Neural progenitor cell (in vitro differentiated cells): ENCODE results near the gene PPP1R13L. TPM values are rescaled to one million over a fixed set of nuclear protein-coding genes. Genes with fewer than 3 reads are reported as not detected.

Experiments used
- DNase-seq: peaks from one replicate; pipeline ENCODE4 v3.0.0-alpha.2; 2016; ENCODE audit warnings: low spot score
- H2AFZ ChIP-seq: fragments of 200-600 bp; sonication (generic); replicated peaks from 2 replicates; pipeline ENCODE4 v1.6.1; 2016; ENCODE audit warnings: antibody characterized with exemption
- H3F3A ChIP-seq: fragments of 200-600 bp; sonication (generic); 2 replicates; pipeline ENCODE4 v1.6.1; 2016; ENCODE audit warnings: antibody characterized with exemption, low read depth
- H3K27ac ChIP-seq: fragments of 200-600 bp; sonication (generic); 2 replicates; pipeline ENCODE4 v1.5.1; 2016; ENCODE audit warnings: mild to moderate bottlenecking
- H3K27me3 ChIP-seq: fragments of 200-600 bp; sonication (generic); 2 replicates; pipeline ENCODE4 v1.6.1; 2016; ENCODE audit warnings: mild to moderate bottlenecking, moderate library complexity
- H3K36me3 ChIP-seq: fragments of 200-600 bp; sonication (generic); 2 replicates; pipeline ENCODE4 v1.5.1; 2016
- H3K4me1 ChIP-seq: fragments of 200-600 bp; sonication (generic); 2 replicates; pipeline ENCODE4 v1.6.1; 2016; ENCODE audit warnings: mixed run types
- H3K4me2 ChIP-seq: fragments of 200-600 bp; sonication (generic); 2 replicates; pipeline ENCODE4 v1.6.1; 2016
- H3K4me3 ChIP-seq: fragments of 200-600 bp; sonication (generic); 2 replicates; pipeline ENCODE4 v1.5.1; 2016
- H3K79me2 ChIP-seq: fragments of 200-600 bp; sonication (generic); 2 replicates; pipeline ENCODE4 v1.6.1; 2016; ENCODE audit warnings: low read depth
- H3K9ac ChIP-seq: fragments of 200-600 bp; sonication (generic); 2 replicates; pipeline ENCODE4 v1.6.1; 2016
- H3K9me3 ChIP-seq: fragments of 200-600 bp; sonication (generic); 2 replicates; pipeline ENCODE4 v1.5.1; 2016; ENCODE audit warnings: low read depth
- H4K20me1 ChIP-seq: fragments of 200-600 bp; sonication (generic); 2 replicates; pipeline ENCODE4 v1.6.1; 2016; ENCODE audit warnings: low read depth
- H3K27ac Mint-ChIP-seq: 3 replicates; pipeline ENCODE4 v1.8.0; 2021; ENCODE audit warnings: mixed read lengths
- H3K27me3 Mint-ChIP-seq: 2 replicates; pipeline ENCODE4 v1.8.0; 2022; ENCODE audit warnings: low read depth, mild to moderate bottlenecking, inconsistent platforms, moderate library complexity, mixed read lengths; ENCODE audit not compliant: insufficient read depth
- H3K36me3 Mint-ChIP-seq: 3 replicates; pipeline ENCODE4 v1.8.0; 2021; ENCODE audit warnings: mixed read lengths
- H3K4me1 Mint-ChIP-seq: 3 replicates; pipeline ENCODE4 v1.8.0; 2021; ENCODE audit warnings: mixed read lengths
- H3K4me3 Mint-ChIP-seq: 3 replicates; pipeline ENCODE4 v1.8.0; 2021; ENCODE audit warnings: mild to moderate bottlenecking, moderate library complexity, mixed read lengths
- H3K9me3 Mint-ChIP-seq: 3 replicates; pipeline ENCODE4 v1.8.0; 2020; ENCODE audit warnings: mixed read lengths
- EZH2 ChIP-seq: fragments of 200-600 bp; sonication (generic); IDR thresholded peaks from 2 replicates; pipeline ENCODE4 v1.6.1; 2017; ENCODE audit warnings: antibody characterized with exemption, mild to moderate bottlenecking, moderate library complexity
- EZH2phosphoT487 ChIP-seq: fragments of 200-600 bp; sonication (generic); IDR thresholded peaks from 2 replicates; pipeline ENCODE4 v1.6.1; 2017; ENCODE audit warnings: antibody characterized with exemption
- total RNA-seq: library from RNA; depleted of rRNA; stranded (reverse); fragments of >200 nt; gene quantifications from 2 replicates; pipeline ENCODE4 v1.2.3, GENCODE V29; 2015; ENCODE audit warnings: low replicate concordance
- TF ChIP-seq, protein P1 (sequence below): fragments of 200-600 bp; sonication (generic); IDR thresholded peaks from 2 replicates; pipeline ENCODE4 v1.5.1; 2017; ENCODE audit warnings: antibody characterized with exemption, mild to moderate bottlenecking

PPP1R13L gene
- total RNA-seq, 1 donor from 2014 or later: 2.9 TPM

DNA sequence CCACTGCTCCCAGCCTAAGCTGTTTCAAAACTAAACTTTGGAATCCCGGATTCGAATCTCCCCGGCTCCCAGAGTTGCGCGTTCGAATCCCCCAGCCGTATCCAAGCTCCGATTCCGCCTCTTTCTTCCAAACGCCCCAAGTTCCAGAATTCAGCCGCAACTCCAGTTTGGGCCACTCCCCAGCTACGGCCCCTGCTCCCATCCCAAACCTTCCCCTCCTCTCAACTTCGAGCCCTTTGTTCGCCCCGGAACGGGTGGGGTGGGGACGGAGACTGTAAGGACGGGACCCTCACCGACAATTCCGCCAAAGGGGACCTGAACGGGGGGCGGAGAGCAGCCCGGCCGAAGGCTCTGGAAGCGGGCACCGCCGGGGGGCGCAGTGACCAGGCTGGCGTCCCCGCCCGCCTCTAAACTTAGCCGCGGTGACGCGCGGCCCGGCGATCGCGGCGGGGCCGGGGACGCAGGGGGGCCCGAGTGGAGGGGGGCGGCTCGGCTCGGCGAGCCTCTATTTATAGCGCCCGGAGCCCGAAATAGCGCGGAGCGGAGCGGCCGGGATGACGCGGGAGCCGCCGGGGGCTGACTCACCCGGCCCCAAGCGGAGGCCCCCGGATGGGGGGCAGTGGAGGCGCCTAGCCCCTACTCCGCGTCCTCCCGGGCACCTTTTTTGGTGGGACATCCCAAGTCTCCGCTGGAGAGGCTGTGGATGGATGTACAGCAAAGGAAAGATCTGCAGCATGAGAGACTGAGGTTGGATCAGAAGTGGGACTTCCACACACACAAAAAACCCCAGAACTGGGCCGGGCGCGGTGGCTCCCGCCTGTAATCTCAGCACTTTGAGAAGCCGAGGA, 23.7 kb upstream of the PPP1R13L start:
- DNase-seq: peak; percentile 89
- H3K9ac ChIP-seq: no peak overlapping the region
- no peak overlapping the region for H3K27ac ChIP-seq
- peaks cover 5% of the 10 kb centered on the region for H3K4me1 ChIP-seq
- H3K27me3 Mint-ChIP-seq: peaks cover 3% of the 10 kb centered on the region
- H3K4me3 ChIP-seq: peak overlapping the region; percentile 60
- peak overlapping the region; percentile 99 for H2AFZ ChIP-seq
- H3K36me3 Mint-ChIP-seq: no peaks in the 10 kb centered on the region
- no peaks in the 10 kb centered on the region for H3K9me3 Mint-ChIP-seq
- TF ChIP-seq EZH2 (no peak), EZH2phosphoT487 (no peak)
- TF ChIP-seq, protein P1, sequence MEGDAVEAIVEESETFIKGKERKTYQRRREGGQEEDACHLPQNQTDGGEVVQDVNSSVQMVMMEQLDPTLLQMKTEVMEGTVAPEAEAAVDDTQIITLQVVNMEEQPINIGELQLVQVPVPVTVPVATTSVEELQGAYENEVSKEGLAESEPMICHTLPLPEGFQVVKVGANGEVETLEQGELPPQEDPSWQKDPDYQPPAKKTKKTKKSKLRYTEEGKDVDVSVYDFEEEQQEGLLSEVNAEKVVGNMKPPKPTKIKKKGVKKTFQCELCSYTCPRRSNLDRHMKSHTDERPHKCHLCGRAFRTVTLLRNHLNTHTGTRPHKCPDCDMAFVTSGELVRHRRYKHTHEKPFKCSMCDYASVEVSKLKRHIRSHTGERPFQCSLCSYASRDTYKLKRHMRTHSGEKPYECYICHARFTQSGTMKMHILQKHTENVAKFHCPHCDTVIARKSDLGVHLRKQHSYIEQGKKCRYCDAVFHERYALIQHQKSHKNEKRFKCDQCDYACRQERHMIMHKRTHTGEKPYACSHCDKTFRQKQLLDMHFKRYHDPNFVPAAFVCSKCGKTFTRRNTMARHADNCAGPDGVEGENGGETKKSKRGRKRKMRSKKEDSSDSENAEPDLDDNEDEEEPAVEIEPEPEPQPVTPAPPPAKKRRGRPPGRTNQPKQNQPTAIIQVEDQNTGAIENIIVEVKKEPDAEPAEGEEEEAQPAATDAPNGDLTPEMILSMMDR: peak; percentile 66
- peaks cover 20% of the 10 kb centered on the region for H3K4me1 Mint-ChIP-seq
- peak overlapping the region; percentile 44 for H3K27ac Mint-ChIP-seq
- peak overlapping the region; percentile 90 for H3K4me3 Mint-ChIP-seq
- H4K20me1 ChIP-seq: no peaks in the 10 kb centered on the region
- peaks cover 15% of the 10 kb centered on the region for H3K27me3 ChIP-seq
- H3K79me2 ChIP-seq: no peaks in the 10 kb centered on the region
- H3K9me3 ChIP-seq: no peaks in the 10 kb centered on the region
- no peaks in the 10 kb centered on the region for H3K36me3 ChIP-seq
- peak overlapping the region; percentile 73 for H3K4me2 ChIP-seq
- peaks cover 49% of the 10 kb centered on the region for H3F3A ChIP-seq

DNA sequence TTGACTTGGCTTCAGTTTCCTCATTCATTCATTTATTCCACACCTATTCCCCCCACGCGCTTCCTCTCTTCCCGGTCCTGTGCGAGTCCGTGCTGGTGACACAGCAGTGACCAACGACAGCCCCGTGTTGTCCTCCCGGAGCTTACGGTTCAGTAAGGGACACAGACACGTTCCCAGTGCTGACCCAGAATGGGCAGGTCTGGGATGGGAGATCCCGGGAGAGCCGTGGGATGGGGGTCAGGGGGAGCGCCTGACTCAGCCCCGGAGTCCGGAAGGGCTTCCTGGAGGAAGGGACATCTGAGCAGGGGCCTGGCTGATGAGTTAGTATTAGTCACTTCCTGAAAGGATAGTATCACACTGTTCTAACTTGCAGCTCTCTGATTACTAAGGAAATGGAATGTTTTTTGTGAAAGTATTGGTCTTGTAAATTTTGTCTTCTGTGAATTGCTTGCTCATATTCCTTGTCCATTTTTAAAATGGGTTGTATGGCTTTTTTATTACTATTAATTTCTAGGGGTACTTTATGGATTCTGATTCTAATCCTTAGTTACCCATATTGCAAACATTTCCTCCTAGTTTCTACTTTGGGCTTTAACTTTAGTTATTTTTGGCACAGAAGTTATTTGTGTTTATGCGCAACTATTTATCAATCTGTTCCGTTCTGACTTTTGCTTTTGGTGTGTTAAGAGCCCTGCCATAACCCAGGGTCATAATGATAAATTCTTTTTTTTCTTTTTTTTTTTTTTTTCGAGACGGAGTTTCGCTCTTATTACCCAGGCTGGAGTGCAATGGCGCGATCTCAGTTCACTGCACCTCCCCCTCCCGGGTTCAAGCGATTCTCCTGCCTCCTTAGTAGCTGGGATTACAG, 19.6 kb upstream of the PPP1R13L start:
- H3K36me3 ChIP-seq: no peaks in the 10 kb centered on the region
- DNase-seq: peak; percentile 51
- Mint-ChIP-seq H3K27me3 (peaks cover 4% of the 10 kb centered on the region), H3K27ac (peak overlapping the region; percentile 95), H3K4me3 (peak overlapping the region; percentile 96), H3K36me3 (peaks cover 9% of the 10 kb centered on the region), H3K9me3 (no peaks in the 10 kb centered on the region), H3K4me1 (peaks cover 34% of the 10 kb centered on the region)
- peaks cover 15% of the 10 kb centered on the region for H3K79me2 ChIP-seq
- peak overlapping the region; percentile 66 for H3K4me3 ChIP-seq
- H4K20me1 ChIP-seq: peaks cover 13% of the 10 kb centered on the region
- peaks cover 5% of the 10 kb centered on the region for H3K4me1 ChIP-seq
- peaks cover 13% of the 10 kb centered on the region for H3K27me3 ChIP-seq
- TF ChIP-seq EZH2: no peak
- TF ChIP-seq, protein P1: no peak
- TF ChIP-seq EZH2phosphoT487: no peak
- H3K9ac ChIP-seq: no peak overlapping the region
- peak overlapping the region; percentile 97 for H3K4me2 ChIP-seq
- peak overlapping the region; percentile 88 for H3K27ac ChIP-seq
- peak overlapping the region; percentile 74 for H2AFZ ChIP-seq
- no peaks in the 10 kb centered on the region for H3K9me3 ChIP-seq
- peaks cover 45% of the 10 kb centered on the region for H3F3A ChIP-seq

DNA sequence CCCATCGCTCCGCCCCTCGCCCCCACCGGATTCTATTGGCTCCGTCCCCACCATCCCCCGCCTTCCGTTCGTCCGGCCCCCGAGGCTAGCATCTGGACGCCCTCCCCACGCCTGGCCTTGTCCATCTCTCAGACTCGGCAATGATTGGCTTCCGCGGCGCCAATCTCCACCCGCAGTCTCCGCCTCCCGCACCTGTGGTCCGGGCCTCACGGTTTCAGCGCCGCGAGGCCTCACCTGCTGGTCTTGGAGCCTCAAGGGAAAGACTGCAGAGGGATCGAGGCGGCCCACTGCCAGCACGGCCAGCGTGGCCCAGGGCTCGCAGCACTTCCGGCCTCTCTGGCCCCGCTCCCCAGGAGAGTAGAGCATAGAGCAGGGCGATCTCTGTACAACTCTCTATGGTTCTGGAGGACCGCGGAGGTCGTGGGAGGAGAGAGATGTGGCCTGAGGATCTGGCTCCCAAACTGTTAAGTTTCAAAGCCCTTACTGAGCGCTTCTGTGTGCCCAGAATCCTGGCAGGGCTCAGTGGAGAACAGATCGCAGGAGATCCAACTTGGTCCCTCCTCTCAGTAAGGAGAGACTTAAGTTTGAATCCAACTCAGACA, 18.8 kb upstream of the PPP1R13L start, which contains the start of gene ERCC1:
TSS of gene ERCC1 (minus strand) at position 329 of the 602 bp plus-strand sequence. CDS start 543 bp downstream, outside the sequence.
- peaks cover 10% of the 10 kb centered on the region for H3K36me3 Mint-ChIP-seq
- Histone ChIP-seq H3K79me2 (peaks cover 15% of the 10 kb centered on the region), H3K27me3 (peaks cover 6% of the 10 kb centered on the region), H4K20me1 (peaks cover 13% of the 10 kb centered on the region), H3K27ac (peak within 1 kb of the TSS; percentile 88), H3K9ac (no peak within 1 kb of the TSS), H3K4me1 (peaks cover 5% of the 10 kb centered on the region), H3F3A (peaks cover 38% of the 10 kb centered on the region), H3K4me2 (peak within 1 kb of the TSS; percentile 97), H3K4me3 (peak within 1 kb of the TSS; percentile 66), H2AFZ (peak within 1 kb of the TSS; percentile 74), H3K36me3 (no peaks in the 10 kb centered on the region), H3K9me3 (no peaks in the 10 kb centered on the region)
- H3K4me1 Mint-ChIP-seq: peaks cover 34% of the 10 kb centered on the region
- peak within 1 kb of the TSS; percentile 95 for H3K27ac Mint-ChIP-seq
- peak; percentile 99 for DNase-seq
- TF ChIP-seq, protein P1: no peak
- no peak for TF ChIP-seq EZH2
- no peak for TF ChIP-seq EZH2phosphoT487
- no peaks in the 10 kb centered on the region for H3K9me3 Mint-ChIP-seq
- H3K27me3 Mint-ChIP-seq: peaks cover 4% of the 10 kb centered on the region
- peak within 1 kb of the TSS; percentile 96 for H3K4me3 Mint-ChIP-seq
